ENCODE measurements around the gene ANO2. TPM values are rescaled to one million over a fixed set of nuclear protein-coding genes. Genes with fewer than 3 reads are reported as not detected.

The ANO2 gene
- total and polyA plus RNA-seq, 4 donors, result 6.4 to 19.2 (median 9.6) TPM

DNA sequence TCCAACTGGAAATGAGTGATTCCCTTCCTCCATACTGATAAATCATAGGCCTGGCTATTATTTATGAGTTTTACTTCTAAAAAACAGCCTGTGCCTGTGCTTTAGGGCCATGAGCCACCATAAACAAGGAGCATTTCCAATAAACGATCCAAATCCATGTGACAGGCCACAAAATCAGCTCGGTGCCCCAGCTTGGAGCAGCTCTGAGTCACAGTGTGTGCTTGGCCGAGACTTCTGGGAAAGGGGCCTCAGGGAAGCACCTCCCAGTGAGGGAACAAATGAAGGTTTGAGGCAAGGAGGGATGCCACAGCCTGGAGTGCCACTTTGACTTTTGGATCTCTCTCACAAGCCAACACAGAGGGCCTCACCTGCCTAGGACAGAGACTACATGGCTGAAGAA, 322.8 kb downstream of the ANO2 start:
- peaks cover 6% of the 10 kb centered on the region for H3K4me1 ChIP-seq (ENCODE audit: control insufficient read depth, insufficient read depth, low read length)
- no peak for DNase-seq (ENCODE audit: low read depth in 4 of 6, low spot score in 6 of 6)
- H3K9me3 ChIP-seq (ENCODE audit: control insufficient read depth, insufficient read depth, low read length), result no peaks in the 10 kb centered on the region
- no peaks in the 10 kb centered on the region for H3K36me3 ChIP-seq (ENCODE audit: control insufficient read depth, insufficient read depth, low read length)
- 88% methylated on average over 3 of the region's 3 CpGs for WGBS (ENCODE audit: insufficient coverage)
- no peaks in the 10 kb centered on the region for H3K27me3 ChIP-seq (ENCODE audit: control insufficient read depth, insufficient read depth, low read length)
- H3K4me3 ChIP-seq (ENCODE audit: low read depth, low read length), result no peak overlapping the region
- H3K27ac ChIP-seq (ENCODE audit: low read depth, low read length), result no peak overlapping the region

DNA sequence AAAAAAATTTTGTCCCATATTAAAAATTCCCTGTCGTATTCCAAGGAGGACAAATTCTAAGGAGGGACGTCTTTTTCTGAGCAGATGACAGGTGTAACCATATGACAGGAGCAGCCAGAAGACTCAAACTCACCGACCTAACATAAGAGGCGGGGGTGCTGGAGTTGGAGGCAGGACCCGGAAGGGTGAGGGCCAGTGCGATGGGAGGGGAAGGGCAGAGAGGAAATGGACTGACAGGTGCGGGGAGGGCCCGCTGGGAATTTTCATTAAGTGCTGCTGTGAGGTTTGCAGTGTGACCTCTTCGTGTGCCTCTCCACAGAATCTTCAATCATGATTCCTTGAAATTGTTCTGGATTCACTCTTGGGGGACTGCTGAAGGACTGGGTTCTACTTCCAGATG, 323.7 kb downstream of the ANO2 start:
- no peak overlapping the region for H3K4me3 ChIP-seq (ENCODE audit: low read depth, low read length)
- WGBS (ENCODE audit: insufficient coverage), result 88% methylated on average over 6 of the region's 9 CpGs
- no peaks in the 10 kb centered on the region for H3K27me3 ChIP-seq (ENCODE audit: control insufficient read depth, insufficient read depth, low read length)
- no peaks in the 10 kb centered on the region for H3K36me3 ChIP-seq (ENCODE audit: control insufficient read depth, insufficient read depth, low read length)
- H3K4me1 ChIP-seq (ENCODE audit: control insufficient read depth, insufficient read depth, low read length), result peaks cover 6% of the 10 kb centered on the region
- no peaks in the 10 kb centered on the region for H3K9me3 ChIP-seq (ENCODE audit: control insufficient read depth, insufficient read depth, low read length)
- no peak for DNase-seq (ENCODE audit: low read depth in 4 of 6, low spot score in 6 of 6)
- no peak overlapping the region for H3K27ac ChIP-seq (ENCODE audit: low read depth, low read length)

DNA sequence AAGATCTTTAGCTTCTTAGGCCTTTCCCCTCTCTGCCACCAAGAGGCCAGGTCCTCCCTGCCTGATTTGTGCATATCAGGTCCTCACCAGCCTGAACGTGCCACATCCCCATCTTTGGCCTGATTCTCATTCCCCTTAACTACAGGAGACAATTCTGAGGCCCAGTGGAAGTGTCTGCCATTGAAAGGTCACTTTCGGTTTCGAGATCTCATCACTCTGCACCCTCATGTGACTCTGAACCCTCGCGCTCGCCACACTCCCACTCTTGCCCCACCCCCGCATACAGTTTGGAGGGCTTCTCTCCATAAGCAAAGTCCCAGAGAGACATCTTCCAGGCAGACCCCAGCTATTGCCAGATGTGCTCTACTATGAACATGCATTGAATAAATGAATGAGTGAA, 324.2 kb downstream of the ANO2 start:
- H3K4me3 ChIP-seq (ENCODE audit: low read depth, low read length), result no peak overlapping the region
- DNase-seq (ENCODE audit: low read depth in 4 of 6, low spot score in 6 of 6), result no peak
- no peaks in the 10 kb centered on the region for H3K27me3 ChIP-seq (ENCODE audit: control insufficient read depth, insufficient read depth, low read length)
- H3K4me1 ChIP-seq (ENCODE audit: control insufficient read depth, insufficient read depth, low read length), result peaks cover 6% of the 10 kb centered on the region
- 100% methylated on average over 1 of the region's 7 CpGs for WGBS (ENCODE audit: insufficient coverage)
- no peaks in the 10 kb centered on the region for H3K9me3 ChIP-seq (ENCODE audit: control insufficient read depth, insufficient read depth, low read length)
- H3K27ac ChIP-seq (ENCODE audit: low read depth, low read length), result no peak overlapping the region
- no peaks in the 10 kb centered on the region for H3K36me3 ChIP-seq (ENCODE audit: control insufficient read depth, insufficient read depth, low read length)

GRCh38 chr12:5619628-5620027, 325.4 kb downstream of the ANO2 start:
- no peaks in the 10 kb centered on the region for H3K9me3 ChIP-seq (ENCODE audit: control insufficient read depth, insufficient read depth, low read length)
- H3K4me3 ChIP-seq (ENCODE audit: low read depth, low read length), result no peak overlapping the region
- peaks cover 6% of the 10 kb centered on the region for H3K4me1 ChIP-seq (ENCODE audit: control insufficient read depth, insufficient read depth, low read length)
- 86% methylated on average over 4 of the region's 5 CpGs for WGBS (ENCODE audit: insufficient coverage)
- no peaks in the 10 kb centered on the region for H3K36me3 ChIP-seq (ENCODE audit: control insufficient read depth, insufficient read depth, low read length)
- no peak for DNase-seq (ENCODE audit: low read depth in 4 of 6, low spot score in 6 of 6)
- H3K27ac ChIP-seq (ENCODE audit: low read depth, low read length), result no peak overlapping the region
- no peaks in the 10 kb centered on the region for H3K27me3 ChIP-seq (ENCODE audit: control insufficient read depth, insufficient read depth, low read length)

GRCh38 chr12:5616854-5617253, 328.2 kb downstream of the ANO2 start:
- WGBS (ENCODE audit: insufficient coverage), result 100% methylated on average over 4 of the region's 4 CpGs
- H3K36me3 ChIP-seq (ENCODE audit: control insufficient read depth, insufficient read depth, low read length), result no peaks in the 10 kb centered on the region

GRCh38 chr12:5615760-5616159, 329.3 kb downstream of the ANO2 start:
- no peaks in the 10 kb centered on the region for H3K36me3 ChIP-seq (ENCODE audit: control insufficient read depth, insufficient read depth, low read length)
- H3K27me3 ChIP-seq (ENCODE audit: control insufficient read depth, insufficient read depth, low read length), result no peaks in the 10 kb centered on the region
- H3K27ac ChIP-seq (ENCODE audit: low read depth, low read length), result no peak overlapping the region
- no peak for DNase-seq (ENCODE audit: low read depth in 4 of 6, low spot score in 6 of 6)
- 90% methylated on average over 1 of the region's 1 CpG for WGBS (ENCODE audit: insufficient coverage)
- H3K4me3 ChIP-seq (ENCODE audit: low read depth, low read length), result no peak overlapping the region
- H3K4me1 ChIP-seq (ENCODE audit: control insufficient read depth, insufficient read depth, low read length), result no peaks in the 10 kb centered on the region
- no peaks in the 10 kb centered on the region for H3K9me3 ChIP-seq (ENCODE audit: control insufficient read depth, insufficient read depth, low read length)

More at GRCh38 chr12:5616854-5617253, 328.2 kb downstream of the ANO2 start:
- Histone ChIP-seq H3K4me3 (ENCODE audit: low read depth, low read length) (no peak overlapping the region), H3K4me1 (ENCODE audit: control insufficient read depth, insufficient read depth, low read length) (no peaks in the 10 kb centered on the region), H3K27me3 (ENCODE audit: control insufficient read depth, insufficient read depth, low read length) (no peaks in the 10 kb centered on the region), H3K27ac (ENCODE audit: low read depth, low read length) (no peak overlapping the region), H3K9me3 (ENCODE audit: control insufficient read depth, insufficient read depth, low read length) (no peaks in the 10 kb centered on the region)
- no peak for DNase-seq (ENCODE audit: low read depth in 4 of 6, low spot score in 6 of 6)

- WGBS (ENCODE audit: insufficient coverage), result 100% methylated on average over 1 of the region's 1 CpG
- Histone ChIP-seq H3K9me3 (ENCODE audit: control insufficient read depth, insufficient read depth, low read length) (no peaks in the 10 kb centered on the region), H3K27ac (ENCODE audit: low read depth, low read length) (no peak overlapping the region), H3K36me3 (ENCODE audit: control insufficient read depth, insufficient read depth, low read length) (no peaks in the 10 kb centered on the region), H3K4me3 (ENCODE audit: low read depth, low read length) (no peak overlapping the region), H3K27me3 (ENCODE audit: control insufficient read depth, insufficient read depth, low read length) (no peaks in the 10 kb centered on the region), H3K4me1 (ENCODE audit: control insufficient read depth, insufficient read depth, low read length) (no peaks in the 10 kb centered on the region)
- DNase-seq (ENCODE audit: low read depth in 4 of 6, low spot score in 6 of 6), result no peak
Observed at GRCh38 chr12:5614256-5614655, 330.8 kb downstream of the ANO2 start.

- WGBS (ENCODE audit: insufficient coverage), result 81% methylated on average over 10 of the region's 14 CpGs
- DNase-seq (ENCODE audit: low read depth in 4 of 6, low spot score in 6 of 6), result no peak
Observed at GRCh38 chr12:5612556-5613410, 332.3 kb downstream of the ANO2 start.

DNA sequence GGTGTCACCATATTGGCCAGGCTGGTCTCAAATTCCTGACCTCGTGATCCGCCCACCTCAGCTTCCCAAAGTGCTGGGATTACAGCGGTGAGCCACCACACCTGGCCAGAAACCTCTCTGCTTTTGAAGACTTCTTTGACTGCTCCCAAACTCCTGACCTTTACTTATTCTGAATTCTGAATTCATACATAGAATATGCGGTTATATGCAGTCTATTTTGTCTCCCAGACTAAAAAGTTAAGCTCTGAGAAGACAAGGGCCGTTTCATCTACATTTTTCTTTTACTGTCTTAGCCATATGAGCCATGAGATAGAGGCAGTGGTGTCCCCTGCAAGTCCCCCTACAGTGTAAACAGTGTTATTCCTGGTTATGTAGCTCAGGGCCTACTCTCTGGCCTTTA, 333.9 kb downstream of the ANO2 start:
- WGBS (ENCODE audit: insufficient coverage), result 100% methylated on average over 3 of the region's 5 CpGs
- Histone ChIP-seq H3K27me3 (ENCODE audit: control insufficient read depth, insufficient read depth, low read length) (no peaks in the 10 kb centered on the region), H3K4me1 (ENCODE audit: control insufficient read depth, insufficient read depth, low read length) (no peaks in the 10 kb centered on the region), H3K4me3 (ENCODE audit: low read depth, low read length) (no peak overlapping the region), H3K36me3 (ENCODE audit: control insufficient read depth, insufficient read depth, low read length) (no peaks in the 10 kb centered on the region), H3K9me3 (ENCODE audit: control insufficient read depth, insufficient read depth, low read length) (no peaks in the 10 kb centered on the region), H3K27ac (ENCODE audit: low read depth, low read length) (no peak overlapping the region)
- DNase-seq (ENCODE audit: low read depth in 4 of 6, low spot score in 6 of 6), result no peak

More at GRCh38 chr12:5612556-5613410, 332.3 kb downstream of the ANO2 start:
- H3K36me3 ChIP-seq (ENCODE audit: control insufficient read depth, insufficient read depth, low read length), result no peaks in the 10 kb centered on the region
- H3K4me3 ChIP-seq (ENCODE audit: low read depth, low read length), result no peak overlapping the region
- no peaks in the 10 kb centered on the region for H3K4me1 ChIP-seq (ENCODE audit: control insufficient read depth, insufficient read depth, low read length)
- H3K27me3 ChIP-seq (ENCODE audit: control insufficient read depth, insufficient read depth, low read length), result no peaks in the 10 kb centered on the region
- no peak overlapping the region for H3K27ac ChIP-seq (ENCODE audit: low read depth, low read length)
- H3K9me3 ChIP-seq (ENCODE audit: control insufficient read depth, insufficient read depth, low read length), result no peaks in the 10 kb centered on the region

- no peak for DNase-seq (ENCODE audit: low read depth in 4 of 6, low spot score in 6 of 6)
- H3K36me3 ChIP-seq (ENCODE audit: control insufficient read depth, insufficient read depth, low read length), result no peaks in the 10 kb centered on the region
Observed at GRCh38 chr12:5599378-5599777, 345.7 kb downstream of the ANO2 start.

More at GRCh38 chr12:5599378-5599777, 345.7 kb downstream of the ANO2 start:
- Histone ChIP-seq H3K9me3 (ENCODE audit: control insufficient read depth, insufficient read depth, low read length) (no peaks in the 10 kb centered on the region), H3K4me1 (ENCODE audit: control insufficient read depth, insufficient read depth, low read length) (no peaks in the 10 kb centered on the region), H3K27ac (ENCODE audit: low read depth, low read length) (no peak overlapping the region), H3K4me3 (ENCODE audit: low read depth, low read length) (no peak overlapping the region), H3K27me3 (ENCODE audit: control insufficient read depth, insufficient read depth, low read length) (no peaks in the 10 kb centered on the region)
- 100% methylated on average over 3 of the region's 4 CpGs for WGBS (ENCODE audit: insufficient coverage)
